GM19099 (cell line): ENCODE data around the gene ATAD3C.

Source experiments
- POLR2A ChIP-seq: IDR thresholded peaks from 3 replicates; pipeline ENCODE4 v1.6.1; 2011; ENCODE audit warnings: low read depth; ENCODE audit not compliant: insufficient read length; ENCODE audit errors: extremely low read depth

Gene ATAD3C

DNA sequence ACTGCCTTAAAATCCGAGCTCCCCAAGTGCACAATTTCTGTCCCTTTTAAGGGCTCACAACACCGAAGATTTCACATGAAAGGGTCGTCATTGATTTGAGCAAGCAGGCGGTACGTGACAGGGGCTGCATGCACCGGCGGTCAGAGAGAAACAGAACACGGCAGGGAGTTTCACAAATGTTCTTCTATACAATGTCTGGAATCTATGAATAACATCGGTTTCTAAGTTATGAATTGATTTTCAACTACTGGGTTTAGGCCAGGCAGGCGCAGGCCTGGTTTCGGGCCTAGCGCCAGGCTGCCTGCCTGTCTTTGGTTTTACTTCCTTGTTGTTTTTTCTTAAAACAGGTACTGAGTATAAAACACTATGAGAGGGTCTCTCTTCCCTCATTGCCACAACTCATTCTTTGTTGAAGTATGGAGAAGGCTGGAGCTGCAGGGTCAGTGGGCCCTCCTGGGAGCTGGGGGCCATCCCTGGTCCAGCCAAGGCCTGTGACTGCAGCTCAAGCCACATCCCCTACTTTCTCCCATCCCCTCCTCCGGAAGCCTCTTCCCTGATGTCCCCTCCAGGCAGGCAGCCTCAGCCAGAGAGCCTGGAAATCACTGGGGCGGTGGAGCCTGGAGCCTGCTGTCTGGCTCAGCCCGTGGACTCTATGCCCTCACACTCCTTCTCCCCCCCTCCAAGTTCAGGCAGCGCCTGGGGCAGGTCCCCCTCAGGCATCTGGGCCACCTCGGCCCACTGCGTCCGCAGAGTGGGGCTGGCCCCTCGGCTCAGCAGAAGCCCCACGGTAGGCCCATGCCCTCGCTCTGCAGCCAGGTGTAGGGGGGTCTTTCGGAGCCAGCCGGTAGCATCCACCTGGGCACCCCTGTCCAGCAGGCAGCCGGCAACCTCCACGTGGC is 30.8 kb upstream of the ATAD3C start:
- no peak for TF ChIP-seq POLR2A

DNA sequence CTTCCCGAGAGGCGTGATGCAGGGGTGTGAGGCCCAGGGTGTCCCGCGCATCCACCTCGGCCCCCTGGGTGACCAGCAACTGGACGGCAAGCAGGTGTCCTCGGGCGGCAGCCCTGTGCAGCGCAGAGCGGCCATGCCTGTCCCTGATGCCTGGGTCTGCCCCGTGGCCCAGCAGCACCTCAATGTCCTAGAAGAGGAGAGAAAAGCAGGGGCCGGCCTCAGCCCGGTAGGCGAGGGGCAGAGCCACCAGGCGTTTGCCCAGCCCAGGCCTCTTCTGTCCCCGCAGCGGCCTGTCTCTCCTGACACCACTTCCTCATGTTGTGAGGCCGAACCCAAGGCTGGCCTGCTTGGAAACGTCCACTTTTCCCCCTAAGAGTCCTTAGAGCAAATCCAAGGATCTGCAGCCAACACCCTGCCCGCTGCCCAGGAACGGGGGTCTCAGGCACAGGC is 30.1 kb upstream of the ATAD3C start:
- TF ChIP-seq POLR2A, result no peak

DNA sequence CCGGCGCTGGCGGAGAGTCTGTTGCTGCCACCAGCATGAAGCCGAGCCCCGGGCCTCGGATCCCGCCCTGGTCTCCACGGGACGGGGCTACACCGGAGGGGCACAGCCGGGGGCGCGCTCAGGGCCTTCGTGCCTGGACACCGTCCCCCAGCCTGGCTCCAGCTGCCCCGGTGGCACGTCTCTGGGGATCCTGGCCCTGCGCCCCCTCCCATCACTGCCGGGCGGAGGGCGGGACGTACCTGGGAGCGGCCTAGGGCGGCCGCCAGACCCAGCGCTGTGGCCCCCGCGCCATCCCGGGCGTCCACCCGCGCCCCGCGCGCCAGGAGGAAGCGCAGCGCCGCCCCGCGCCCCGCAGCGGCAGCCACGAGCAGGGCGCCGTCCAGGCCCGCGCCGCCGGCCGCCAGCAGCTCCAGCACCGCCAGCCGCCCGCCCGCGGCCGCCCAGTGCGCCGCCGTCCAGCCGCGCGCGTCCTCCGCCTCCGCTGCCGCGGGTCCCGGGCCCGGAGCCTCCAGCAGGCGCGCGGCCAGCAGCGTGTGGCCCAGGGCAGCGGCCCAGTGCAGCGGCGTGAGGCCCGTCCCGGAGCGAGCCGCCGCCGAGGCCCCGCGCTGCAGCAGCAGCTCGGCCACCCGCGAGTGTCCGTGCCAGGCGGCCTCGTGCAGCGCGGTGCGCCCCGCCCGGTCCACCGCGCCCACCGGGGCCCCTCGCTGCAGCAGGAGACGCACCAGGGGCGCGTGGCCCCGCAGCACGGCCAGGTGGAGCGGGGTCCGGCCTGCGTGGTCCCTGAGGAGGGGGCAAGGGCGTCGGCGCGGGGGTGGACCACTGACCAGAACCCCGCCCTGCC is 29.5 kb upstream of the ATAD3C start:
- TF ChIP-seq POLR2A, result no peak

DNA sequence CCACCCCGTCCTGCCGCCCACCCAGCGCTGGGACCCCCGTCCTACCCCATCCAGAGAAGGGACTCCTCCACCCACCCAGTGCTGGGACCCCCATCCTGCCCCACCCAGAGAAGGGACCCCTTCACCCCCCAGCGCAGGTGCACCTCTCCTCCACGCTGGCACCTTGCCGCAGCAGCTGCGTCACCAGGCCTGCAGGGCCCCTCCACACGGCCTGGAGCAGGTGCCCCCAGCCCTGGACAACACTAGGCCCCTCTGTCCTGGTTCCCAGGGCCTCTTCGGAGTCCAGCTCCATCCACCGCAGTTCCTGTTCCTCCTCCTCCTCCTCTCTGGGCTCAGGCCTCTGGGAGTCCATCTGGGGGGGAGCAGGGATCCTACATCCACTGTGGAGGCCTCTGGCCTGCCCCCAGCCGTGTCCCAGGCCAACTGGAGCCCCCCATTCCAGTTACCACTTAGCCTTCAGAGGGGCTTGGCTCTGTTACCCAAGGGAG is 28.8 kb upstream of the ATAD3C start:
- TF ChIP-seq POLR2A, result no peak

DNA sequence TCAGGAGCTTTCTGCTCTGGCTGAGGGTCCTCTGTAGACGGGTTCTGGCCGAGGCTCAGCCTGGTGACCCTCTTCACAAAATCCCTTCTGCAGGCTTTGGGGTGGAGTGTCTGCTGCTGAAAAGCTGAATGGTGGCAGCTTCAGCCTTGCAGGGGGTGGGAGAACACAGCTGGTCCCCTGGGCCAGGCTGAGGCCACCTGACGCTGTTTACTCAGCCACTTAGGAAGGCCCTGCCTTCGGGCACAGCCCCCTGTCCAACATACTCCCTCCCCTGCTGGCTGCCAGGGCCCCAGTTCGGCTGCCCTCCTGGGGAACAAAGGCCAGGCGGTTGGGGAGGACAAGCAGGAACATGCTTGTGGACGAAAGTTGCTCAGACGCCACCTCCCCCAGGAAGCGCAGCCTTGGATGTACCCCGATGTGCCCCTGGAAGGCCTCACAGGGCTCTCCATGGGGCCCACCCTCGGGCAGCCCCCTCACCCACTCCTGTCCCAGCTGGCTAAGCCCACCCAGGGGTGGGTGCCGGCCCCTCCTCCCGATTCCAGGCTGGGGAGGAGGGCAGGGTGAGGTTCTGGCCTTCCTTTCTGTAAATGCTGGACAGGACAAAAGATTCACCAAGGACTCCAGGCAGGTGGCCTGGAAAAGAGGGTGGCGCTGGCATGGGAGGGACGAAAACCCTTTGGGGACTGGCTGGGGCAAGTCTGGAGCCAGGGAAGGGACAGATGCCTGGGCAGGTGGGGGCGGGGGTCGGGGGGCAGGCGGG is 28.2 kb upstream of the ATAD3C start, which contains the start of gene ANKRD65:
Gene ANKRD65, minus strand, starts transcription at position 130 of the 760 bp plus-strand sequence. CDS start 271 bp downstream, outside the sequence.
- TF ChIP-seq POLR2A, result no peak

DNA sequence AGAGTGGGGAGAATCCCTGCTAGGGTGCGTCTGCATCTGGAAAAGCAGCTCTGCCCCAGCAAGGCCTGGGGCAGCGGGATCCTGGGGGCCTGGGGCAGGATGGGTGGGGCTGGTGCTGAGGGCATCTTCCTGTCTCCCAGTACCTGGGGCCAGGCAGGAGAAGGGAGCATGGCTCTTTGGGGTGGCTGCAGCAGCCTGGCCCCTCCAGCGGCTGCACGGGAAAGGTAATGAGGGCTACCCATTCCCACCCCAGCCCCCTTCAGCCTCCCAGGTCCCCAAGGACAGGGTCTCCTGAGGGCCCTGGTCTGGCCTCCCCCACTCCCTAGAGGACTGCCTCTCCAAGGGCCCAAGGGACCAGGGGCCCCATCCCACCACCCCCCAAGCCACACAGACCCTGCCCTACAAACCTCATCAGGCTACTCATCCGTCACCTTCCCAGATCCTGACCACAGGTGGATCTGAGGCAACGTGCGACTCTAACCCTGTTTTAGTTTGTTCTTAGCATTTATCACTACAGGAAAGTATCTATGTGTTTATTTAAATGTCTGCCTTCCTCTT is 27.5 kb upstream of the ATAD3C start:
- TF ChIP-seq POLR2A, result no peak

DNA sequence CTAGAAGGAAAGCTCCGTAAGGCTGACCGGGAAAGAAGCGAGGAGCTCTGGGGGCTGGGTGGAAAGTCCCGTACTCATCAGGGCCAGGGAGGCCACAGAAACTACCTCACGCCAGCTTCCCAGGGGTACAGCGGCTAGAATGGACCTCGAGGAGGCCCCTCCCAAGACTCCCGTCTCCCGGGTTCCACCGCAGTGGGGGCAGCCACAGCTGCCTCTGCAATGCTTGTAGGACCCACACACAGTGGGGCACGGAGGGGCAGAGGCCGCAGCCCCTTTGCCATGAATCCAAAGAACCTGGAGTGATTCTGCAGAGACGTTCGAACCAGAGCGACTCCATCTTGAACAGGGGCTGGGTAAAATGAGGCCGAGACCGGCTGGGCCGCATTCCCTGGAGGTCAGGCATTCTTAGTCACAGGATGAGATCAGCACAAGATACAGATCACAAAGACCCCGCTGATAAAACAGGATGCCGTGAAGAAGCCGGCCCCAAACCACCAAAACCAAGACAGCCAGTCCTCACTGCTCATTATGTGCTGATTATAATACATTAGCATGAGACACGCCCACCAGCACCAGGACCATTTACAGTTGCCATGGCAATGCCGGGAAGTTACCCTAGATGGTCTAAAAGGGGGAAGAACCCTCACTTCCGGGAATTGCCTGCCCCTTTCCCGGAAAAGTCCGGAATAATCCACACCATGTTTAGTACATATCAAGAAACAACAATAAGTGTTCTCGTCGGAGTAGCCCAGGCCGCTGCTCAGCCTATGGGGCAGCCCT is 26.8 kb upstream of the ATAD3C start:
- TF ChIP-seq POLR2A, result no peak

DNA sequence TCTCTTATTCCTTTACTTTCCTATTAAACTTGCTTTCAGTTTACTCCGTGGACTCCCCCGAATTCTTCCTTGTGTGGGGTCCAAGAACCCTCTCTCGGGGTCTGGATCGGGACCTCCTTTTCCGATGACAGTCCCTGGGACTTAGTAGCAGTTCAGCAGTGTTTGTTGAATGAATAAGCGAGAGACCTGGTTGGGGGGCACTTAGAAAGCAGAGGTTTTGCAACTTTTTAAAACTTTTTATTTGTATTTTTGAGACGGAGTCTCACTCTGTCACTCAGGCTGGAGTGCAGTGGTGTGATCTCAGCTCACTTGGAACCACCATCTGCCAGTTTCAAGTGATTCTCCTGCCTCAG is 26.3 kb upstream of the ATAD3C start:
- TF ChIP-seq POLR2A, result no peak

DNA sequence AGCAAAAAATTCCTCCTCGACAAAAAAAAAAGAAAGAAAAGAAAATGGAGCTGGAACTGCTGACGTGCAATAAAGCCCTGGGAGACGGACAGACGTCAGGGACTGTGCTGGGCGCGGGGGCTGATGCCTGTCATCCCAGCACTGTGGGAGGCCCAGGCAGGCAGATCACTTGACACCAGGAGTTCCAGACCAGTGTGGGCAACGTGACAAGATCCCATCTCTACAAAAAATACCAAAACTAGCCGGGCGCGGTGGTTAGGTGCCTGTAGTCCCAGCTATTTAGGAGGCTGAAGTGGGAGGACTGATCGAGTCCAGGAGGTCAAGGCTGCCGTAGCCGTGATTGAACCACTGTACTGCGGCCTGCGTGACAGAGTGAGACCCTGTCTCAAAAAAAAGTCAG is 24.8 kb upstream of the ATAD3C start:
- TF ChIP-seq POLR2A, result no peak

DNA sequence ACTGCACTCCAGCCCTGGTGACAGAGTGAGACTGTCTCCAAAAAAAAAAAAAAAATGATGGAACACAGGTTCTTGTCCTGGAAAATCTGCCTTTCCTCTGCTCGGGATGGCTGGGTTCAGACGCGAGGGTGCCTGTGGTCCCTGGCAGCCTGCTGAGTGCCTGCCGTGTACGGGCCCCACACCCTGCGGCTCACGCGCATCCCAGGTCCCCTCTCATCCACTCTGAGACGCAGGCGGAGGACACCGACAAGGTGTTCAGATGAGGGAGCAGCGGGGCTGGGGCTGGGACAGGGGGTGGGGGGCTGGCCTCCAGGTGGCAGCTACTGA is 24.1 kb upstream of the ATAD3C start:
- TF ChIP-seq POLR2A, result no peak

DNA sequence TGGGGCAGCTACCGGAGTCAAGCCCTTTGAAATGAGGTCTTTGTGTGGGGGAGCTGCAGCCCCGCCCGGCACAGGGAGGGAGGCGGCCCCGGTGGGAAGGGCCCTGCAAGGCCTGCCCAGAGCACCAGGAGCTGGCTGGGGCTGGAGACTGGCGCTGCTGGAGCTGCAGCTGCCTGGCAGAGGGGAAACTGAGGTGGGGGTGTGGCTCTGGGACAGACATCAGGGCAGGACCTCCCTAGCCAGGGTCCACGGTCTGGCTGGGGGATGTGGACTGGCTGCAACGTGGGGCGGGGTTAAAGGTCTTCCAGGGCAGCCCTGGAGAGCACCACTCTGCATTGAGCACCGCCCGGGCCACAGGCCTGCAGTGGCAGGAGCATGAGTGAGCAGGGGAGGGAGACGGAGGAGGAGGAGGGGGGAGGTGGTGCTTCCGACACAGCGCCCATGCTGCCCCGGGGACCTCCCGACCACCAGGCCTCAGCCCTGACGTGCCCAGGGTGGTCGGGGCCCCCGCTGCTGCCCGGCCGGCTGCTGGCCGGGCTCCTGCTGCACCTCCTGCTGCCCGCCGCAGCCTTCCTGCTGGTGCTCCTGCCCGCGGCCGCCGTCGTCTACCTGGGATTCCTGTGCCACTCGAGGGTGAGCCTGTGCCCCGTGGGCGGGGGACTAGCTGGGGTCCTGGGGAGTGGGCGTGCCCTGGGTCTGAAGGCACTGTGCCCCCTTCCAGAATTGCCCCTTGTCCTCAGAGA is 23.6 kb upstream of the ATAD3C start:
- no peak for TF ChIP-seq POLR2A

DNA sequence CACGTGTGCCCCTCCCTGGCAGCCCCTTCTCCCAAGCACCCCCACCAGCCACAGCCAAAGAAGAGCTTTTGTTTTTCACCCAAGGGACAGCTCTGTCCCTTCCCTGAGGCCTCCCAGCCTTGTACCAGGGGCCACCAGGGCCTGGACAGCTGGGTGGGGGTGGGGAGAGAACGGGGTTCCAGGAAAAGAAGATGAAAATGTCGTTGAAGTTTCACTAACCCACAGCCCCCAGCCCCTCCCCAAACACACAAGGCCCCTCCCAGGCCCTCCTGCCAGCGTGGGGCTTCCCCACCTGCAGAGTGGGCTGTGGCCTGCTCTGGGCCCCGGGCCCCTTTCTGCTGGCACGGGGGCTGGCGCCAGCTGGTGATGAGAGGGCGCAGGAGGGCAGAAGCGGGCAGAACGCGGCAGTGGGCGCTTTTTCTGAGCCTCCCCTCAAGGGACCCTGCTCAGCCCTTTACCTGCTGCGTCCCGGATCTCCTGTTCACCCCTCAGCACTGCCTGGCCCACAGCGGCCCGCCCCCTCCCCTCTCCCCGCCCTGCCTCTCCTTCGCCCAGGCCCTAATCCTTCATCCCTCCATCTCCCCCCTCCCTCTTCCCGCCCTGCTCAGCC is 22.9 kb upstream of the ATAD3C start:
- TF ChIP-seq POLR2A, result no peak
